NCI-H82 treated with DMSO at 0.1 percent for 48 hours (cell line): Measurements from ENCODE around the gene MAGEF1.
A peak's percentile ranks its signal among the peaks of the same experiment; 100 is the strongest.
"Not testable (repeated sequence)": the region's sequence is repeated elsewhere in the genome, so short reads cannot be mapped to it uniquely, and the experiment has no call there.

Experiments
- DNase-seq: peaks from one replicate; lab custom pipeline; 2025; ENCODE audit not compliant: unreplicated experiment; lab: John Stamatoyannopoulos, UW

Gene MAGEF1

DNA sequence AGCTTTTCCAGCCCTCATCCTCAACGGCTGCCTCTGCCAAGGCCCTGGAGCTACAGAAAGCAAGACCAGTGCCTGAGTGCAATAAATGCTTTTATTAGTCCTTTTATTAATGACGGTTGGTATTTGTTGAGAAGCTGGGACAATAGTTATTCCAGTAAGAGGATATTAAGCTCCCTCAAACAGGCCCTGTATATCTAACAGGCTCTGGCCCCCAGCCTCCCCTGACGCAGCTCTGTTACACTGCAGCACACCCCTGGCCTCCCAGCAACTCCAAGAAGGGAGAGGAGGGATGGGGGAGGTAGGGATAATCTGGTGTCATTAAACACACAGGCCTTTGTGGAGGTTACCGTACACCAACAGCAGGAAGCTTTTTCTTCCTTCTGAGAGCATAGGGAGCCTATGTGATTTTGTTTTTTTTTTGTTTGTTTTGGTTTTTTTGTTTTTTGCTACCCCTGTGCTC, 30.8 kb upstream of the MAGEF1 start:
- DNase-seq = peak; percentile 65

DNA sequence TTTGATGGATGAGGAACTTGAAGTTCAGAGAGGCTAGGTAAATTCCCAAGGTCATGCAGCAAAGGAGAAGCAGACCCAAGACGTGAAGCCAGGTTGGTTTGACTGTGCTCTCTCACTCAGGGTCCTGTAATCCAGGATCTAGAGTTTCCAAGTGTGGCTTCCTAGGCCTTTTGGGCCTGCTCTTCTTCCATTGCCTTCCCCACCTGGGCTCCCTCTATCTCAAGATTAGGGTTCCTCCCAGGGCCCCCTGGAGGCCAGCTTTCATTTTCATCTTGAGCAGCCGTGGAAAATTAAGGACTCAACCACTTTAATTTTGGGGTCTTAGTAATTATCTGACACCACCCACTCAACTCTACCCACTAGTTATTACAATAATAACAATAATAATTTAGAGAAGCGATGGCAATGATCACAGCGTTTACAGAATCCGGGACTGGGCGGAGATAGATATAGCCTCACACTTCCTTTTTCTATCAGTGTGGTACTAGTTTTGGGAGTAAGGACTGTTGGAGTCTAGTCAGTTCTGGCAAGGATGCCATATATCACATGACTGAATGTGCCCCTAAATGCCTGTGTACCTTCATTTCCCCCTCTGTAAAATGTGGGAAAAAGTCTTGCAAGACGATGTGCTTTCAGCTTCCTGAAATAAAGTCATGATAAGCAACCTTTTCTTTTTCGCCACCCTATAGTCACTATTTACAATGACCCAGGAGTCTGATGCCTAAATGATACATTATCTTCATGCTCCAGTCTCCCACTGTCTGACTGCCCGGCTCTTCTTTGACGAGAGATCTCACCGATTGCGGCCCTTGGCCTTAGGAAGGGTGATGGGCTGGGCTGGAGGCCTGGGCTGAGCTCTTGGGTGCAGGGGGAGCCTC, 30.2 kb upstream of the MAGEF1 start:
- no peak for DNase-seq

DNA sequence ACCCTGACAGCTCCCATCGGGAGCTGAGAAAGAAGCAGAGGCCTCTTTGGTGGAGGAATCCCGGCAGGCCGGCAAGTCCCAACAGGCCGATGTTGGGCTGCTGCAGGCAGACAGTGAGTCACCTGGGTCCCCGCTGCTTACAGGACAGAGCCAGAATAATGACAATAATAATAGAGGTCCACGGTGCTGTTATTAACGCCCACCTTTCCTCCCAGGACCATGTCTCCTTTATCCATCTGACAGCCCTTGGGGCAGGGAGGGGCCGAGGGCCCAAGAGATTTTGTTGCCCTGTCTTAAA, 29.3 kb upstream of the MAGEF1 start:
- DNase-seq = no peak

DNA sequence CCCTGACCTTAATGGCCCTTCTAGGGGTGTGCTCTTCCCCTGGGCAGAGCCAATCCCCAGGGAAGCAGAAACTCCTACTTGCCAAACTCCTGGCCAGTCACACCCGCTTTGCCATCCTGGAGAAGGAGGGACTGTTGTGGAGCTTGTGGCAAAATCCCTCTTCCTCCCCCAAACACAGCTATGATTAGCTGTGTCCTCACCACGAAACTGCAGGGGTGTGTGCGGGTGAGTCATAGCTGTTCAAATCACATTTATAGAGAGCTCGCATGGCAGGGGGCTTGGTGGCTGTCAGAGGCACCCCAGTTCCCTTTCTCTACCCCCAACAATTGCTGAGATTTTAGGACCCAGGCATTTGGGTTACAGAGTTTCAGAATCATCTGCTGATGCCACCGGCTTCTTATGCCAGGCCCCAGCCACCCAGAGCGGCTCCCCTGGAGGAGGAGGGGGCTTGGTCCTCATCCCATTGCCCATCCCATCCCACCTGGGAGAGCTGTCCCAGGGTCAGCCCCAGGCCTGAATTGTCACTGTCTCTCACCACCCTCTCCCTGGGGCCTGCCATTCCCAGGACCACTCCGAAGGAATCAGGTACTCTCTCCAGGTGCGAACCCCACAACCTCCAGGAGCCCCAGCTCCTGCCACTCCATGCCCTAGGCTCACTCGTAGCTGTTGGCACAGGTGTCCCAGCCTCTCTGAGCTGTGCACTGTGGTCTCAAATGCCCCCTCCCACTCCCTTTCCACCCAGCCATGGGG, 28.8 kb upstream of the MAGEF1 start:
- no peak for DNase-seq

DNA sequence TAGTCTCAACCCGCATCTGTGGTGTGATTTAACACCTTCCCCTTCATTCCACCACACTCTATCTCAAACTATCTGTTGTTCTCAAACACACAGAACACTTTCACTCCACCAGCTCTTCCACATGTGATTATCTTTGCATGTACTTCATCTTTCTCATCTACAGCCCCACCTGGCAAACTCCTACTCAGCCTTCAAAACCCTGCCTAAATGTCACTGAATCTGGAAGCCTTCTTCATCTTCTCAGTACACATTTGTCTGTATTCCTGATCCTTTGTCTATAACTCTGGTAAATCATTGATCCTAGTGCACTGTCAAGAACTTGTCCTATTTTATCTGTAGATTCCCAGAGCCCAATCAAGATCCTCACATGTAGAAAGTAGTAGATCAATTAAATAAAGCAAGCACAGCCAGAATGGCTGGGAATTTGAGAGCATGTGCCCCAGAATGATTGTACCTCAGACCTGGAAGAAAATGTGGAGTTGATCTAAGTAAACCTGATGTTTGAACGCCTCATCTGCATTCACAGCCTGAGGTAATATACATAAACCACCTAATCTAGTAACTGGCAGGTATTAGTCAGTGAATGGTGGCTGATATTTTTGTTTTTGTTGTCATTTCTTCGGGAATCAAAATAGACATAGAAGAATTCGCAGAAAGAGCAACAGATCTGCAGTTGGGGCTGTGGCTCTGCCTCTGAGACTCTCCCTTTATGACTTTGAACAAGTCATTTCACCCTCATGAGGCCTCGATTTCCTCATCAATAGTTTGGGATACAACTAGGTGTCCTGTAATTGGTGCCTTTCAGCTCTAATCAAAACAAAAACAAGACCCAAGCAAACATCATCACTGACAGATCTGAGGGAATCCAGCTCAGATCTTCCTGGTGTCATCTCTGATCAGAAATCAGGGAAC, 28.0 kb upstream of the MAGEF1 start:
- DNase-seq = no peak

DNA sequence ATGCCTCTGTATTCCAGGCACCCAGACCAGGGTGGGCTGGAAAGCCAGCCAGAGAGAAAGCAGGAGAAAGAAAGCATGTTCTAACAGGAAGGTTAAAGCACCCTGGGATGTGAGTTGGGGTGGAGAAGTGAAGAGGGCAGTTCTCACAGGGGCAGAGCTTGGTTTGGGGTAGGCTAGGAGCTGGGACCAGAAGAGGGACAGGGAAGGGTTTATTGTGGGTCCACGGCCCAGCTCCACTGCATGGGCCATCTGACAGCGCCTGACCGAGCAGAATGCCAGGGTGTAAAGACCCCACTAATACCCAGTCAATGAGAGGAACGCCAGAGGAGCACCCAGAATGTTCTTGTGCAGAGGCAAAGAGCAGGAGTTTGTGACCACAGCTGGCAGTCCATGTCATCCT, 27.1 kb upstream of the MAGEF1 start:
- no peak for DNase-seq

DNA sequence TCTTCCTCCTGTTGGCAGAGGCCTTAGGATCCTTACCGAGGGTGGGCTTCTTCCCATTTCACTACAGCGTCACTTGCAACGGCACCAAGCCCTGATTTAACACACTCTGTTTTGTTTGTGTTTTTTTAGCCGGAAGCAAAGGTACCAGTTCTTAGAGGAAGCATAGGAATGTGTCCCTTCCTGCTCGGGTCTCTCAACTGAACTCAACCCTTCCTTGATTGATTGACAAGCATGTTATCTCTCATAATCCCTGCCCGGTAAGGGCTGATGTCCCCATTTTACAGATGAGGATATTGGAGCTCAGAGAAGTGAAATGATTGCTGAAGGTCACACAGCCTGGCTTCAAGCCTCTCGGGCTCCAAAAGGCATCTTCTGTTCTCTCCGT, 26.6 kb upstream of the MAGEF1 start:
- no peak for DNase-seq

DNA sequence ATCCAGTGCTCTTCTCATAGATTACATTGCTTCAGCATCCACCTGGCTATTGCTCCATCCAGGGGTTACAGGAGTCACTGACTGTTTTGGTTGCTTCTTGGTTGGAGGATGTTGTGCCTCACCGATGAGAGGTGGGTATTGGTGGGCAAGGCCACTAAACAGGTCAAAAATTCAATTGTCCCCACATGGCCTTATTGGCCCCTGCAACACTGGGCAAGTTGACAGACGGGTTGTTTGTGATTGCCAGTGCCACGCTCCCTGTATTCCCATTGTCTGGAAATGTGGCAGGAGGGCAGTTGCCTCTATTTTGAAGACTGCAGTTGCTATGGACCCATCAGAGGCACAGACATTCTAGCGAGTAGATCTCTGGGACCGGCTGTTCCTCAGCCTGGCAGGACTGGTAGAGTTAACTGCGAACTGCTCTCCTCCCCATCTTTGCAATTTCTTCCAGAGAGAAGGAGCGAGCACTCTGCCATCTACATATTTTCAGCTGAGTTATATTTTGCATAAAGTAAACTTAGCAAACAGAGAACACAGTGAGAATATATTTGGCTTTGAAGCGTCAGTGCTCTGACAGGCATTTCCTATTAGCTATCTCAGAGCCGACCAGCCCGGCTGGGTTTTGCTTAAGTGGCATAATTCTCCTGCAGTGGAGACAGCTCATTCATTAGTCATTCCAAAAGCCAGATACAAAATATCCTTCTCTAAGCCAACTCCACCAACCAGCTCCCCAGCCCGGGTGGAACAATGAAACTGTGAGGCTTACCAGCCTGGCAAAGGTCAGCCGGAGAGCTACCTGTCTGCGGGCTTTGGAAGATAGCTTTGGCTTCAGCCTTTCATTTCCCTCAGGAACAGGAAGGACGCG, 26.0 kb upstream of the MAGEF1 start:
- DNase-seq = no peak

DNA sequence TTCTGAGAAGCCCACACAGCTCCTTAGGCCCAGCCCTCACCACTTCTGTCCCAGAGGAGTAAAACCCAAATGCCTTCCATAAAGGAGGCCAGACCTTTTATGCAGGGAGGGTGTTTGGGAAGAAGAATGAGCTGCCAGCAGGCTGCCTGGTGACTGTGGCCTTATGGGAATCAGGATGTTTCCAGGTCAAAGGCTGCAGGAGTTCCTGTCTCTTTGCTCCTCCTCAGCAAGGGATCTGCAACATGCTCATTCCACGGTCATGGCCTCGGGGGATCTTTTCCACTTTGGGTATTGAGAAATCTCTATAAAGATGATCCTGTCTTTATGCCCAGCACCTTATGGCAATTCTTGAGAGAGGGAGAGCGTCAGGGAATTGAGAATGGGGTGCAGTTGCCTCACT, 25.2 kb upstream of the MAGEF1 start:
- no peak for DNase-seq

DNA sequence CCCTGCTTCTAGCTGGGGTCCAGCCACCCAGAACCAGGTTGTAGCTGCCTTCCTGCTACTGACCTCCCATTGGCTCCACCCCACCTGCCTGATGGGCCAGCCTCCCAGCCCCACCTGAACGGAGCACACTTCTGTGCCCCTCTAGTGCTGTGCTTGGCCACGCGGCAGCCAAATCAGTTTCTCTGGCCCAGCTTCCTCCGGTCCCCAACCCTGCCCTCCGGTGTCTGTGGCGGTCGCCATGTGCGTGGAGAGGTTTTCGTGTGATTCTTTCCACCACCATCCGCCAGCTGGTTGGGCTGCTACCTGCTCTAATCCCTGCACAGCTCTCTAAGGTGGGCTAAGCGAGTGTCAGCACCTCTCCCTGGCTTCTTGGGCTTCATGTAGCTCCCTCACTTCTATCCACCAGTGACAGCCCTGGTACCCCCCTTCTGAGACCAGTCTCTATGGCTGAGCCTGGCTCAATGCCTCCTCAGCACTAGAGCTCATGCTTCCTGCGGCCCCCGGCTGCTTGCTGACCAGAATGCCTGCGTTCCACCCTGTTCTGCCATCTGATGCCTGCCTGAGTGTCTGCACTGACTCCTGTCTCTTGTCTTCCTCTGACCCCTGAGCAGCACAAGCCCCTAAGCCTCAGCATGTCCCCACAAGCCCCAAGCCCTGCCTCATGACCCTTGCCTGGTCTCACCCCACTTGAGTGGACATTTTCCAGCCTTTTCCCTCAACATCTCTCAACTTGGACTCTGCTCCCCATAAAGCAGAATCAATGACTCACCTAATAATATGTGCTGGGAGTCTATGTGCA, 23.2 kb upstream of the MAGEF1 start:
- no peak for DNase-seq

DNA sequence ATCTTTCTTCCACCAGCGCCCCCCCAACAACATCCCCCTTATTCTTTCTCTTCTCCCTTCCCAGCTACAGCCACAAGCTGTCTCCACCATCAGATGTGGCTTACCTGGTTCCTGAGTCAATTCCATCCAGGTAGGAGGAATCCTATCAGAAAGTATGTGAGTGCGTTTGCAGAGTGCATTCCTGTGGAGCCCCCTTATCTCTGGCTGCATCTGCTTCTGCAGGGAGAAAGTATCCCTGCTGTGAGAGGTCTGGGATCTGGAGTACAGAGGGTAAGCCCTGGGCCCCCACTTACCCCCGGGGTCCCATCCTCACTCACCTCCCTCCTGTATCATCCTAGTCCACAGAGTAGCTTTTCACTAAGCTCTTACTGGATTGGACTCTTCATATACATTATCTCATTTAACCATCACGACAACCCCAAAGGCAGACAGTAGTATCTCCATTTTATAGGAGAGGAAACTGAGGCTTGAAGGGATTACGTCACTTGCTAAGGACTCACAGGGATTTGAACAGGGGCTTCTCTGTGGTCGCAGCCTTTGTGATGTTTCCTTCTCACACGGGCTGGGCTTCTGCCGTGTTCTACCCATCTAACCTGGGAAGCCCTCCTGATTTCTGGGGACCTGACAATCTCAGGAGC, 22.2 kb upstream of the MAGEF1 start:
- no peak for DNase-seq

DNA sequence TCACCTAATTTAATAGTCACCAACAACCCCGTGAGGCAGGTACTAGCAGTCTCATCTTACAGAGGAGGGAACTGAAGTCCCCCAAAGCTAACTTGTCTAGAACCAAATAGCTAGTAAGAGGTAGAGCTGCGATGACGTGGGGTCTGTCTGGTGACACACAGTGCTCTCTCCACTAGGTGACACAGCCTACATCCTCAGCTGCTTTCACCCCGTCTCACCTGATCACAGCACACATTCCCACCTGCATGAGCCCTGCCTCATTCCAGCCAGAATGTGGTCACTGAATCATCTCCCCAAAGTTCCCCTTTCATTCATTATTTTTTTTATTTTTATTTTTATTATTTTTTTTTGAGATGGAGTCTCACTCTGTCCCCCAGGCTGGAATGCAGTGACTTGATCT, 21.3 kb upstream of the MAGEF1 start:
- no peak for DNase-seq

DNA sequence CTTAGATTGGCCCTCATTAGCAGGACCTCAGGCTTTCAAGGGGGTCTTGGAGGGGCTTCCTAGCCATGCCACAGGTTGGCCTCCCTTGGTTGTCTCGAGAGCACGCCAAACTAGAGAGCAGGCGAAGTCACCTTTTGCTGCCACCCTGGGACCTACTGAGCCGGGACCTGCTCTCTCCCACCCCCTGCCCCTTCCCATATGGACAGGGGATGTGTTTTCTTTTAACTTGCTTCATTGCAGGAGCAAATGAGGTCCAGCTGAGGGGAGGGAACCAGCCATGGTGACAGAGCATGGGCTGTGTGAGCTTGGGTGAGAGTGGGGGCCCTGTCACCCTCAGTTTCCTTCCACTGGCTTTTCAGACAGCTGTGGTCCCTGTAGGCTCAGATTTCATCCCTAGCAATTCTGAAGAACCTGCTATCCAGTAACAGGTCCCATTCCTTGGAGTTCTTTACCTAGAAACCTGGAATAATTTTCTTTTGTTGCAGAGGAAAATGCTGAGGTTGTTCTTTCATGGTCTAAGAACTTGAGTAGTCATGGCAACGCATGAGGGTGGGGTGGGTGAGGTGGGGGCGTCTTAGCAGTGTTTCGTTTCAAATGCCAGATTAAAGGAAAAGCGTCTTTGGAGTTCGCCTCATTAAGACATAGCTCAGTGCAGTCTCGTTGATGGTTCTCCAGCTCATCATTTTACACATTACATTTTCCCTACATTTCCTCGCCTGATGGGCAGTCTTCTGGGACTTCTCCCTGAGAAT, 20.1 kb upstream of the MAGEF1 start:
- no peak for DNase-seq

DNA sequence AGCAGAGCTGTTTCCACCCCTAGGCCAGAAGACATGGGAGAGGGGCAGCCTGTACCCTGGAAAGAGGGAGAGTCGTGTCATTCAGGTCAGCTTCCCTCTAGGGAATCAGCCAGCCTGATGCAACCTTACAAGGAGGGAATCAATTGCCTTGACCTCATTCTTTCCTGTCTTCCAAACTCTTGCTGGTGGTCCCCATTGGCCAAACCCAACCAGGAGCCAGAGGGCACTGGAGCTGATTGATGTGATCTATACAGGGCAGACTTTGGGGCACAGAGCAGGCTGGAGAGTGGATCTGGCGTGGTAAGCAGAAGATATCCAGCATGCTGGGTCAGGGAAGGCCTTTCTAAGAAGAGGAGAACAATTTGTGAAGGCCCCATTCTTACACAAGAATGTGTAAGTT, 19.1 kb upstream of the MAGEF1 start:
- DNase-seq = no peak

DNA sequence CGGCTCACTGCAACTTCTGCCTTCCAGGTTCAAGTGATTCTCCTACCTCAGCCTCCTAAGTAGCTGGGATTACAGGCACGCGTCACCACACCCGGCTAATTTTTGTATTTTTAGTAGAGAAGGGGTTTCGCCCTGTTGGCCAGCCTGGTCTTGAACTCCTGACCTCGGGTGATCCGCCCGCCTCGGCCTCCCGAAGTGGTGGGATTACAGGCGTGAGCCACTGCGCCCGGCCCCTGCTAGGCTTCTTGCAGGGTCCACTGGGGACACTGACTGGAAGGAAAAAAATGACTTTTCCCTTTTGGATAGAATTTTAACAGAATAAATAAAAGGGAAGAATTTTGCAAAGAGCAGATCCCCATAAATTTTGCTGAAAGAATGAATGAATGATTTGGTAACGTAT, 17.3 kb upstream of the MAGEF1 start:
- DNase-seq = not testable (repeated sequence)

DNA sequence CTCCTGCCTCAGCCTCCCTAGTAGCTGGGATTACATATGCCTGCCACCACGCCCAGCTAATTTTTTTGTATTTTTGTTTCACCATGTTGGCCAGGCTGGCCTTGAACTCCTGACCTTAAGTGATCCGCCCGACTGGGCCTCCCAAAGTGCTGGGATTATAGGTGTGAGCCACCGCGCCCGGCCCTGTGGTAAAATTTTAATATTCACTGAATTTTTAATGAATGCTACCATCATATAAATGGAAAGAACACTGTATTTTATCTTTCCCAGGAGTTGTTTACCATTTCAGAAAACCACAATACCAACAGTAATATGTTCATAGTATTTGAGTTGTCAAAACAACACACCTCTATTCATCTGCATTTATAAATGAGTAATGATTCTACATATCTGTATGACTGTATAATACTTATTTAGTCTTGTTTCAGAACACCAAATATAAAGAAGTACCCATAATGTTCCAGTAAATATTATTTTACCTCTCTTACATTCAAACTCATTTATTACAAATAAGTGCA, 16.2 kb upstream of the MAGEF1 start:
- DNase-seq = no peak

DNA sequence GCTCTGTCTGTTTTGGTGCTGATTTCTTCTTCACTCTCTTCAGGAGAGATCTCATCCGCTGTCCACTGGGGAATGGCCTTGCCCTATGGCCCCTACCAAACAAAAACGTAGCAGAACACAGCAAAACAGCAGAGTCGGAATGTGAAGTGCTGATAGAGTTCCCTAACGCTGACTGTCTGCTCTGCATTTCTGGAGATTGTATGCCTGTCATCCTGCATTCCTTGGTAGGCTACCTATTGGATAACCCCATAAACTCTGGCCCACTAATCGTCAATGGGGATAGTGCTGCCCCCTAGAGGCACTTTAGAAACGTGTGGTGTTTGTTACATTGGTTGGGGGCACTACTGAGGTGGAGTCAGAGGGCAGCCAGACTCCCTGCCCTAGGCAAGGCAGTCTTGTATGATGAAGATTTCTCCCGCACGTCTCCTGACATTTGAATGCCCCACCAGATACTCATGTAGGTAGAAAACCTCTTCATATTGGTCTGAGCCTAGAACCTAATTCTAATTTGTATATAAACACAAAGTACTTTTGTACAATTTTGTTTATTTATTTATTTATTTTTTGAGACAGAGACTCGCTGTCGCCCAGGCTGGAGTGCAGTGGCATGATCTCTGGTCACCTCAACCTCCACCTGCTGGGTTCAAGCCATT, 15.6 kb upstream of the MAGEF1 start:
- peak; percentile 93 for DNase-seq

DNA sequence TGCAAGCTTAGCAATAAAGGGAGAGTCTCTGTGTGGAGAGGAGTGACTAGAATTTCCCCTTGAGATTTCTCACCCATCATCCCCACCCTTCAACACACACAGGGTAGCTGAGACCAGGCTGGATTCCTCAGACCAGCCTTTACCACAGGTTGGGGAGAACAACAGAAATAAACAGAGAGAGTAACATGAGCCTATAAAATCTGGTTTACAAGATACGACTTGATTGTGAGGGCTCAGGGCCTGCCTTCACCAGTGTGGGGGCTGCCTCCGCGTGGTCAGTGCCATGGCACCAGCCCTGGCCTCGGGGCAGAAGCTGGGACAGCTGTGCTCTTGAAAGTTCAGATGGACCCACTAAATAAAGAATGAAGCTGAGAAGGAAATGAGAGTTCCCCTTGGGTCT, 14.6 kb upstream of the MAGEF1 start:
- no peak for DNase-seq
